Tibial nerve (tissue), 4 donors: ENCODE results near the gene BHLHE41. TPM values are rescaled to one million over a fixed set of nuclear protein-coding genes. Genes with fewer than 3 reads are reported as not detected.

Experiments used
- DNase-seq, 2 donors: peaks; one replicate each; pipeline ENCODE4 v3.0.0-alpha.2; 2019; ENCODE audit warnings: low spot score in 2 of 2
- H3K27ac ChIP-seq, 4 donors: fragments of 200-600 bp; sonication (generic) in 3 of 4; one replicate each; pipeline ENCODE4 v1.5.1; 2017 to 2019; ENCODE audit warnings: mild to moderate bottlenecking in 1 of 4
- H3K27me3 ChIP-seq, 2 donors: fragments of 200-600 bp; sonication (generic) in 1 of 2; one replicate each; pipeline versions ENCODE4 v1.5.1 to v1.6.0; 2017 to 2019
- H3K36me3 ChIP-seq, 3 donors: fragments of 200-600 bp; sonication (generic); one replicate each; pipeline ENCODE4 v1.5.1; 2018 to 2019
- H3K4me1 ChIP-seq, 4 donors: fragments of 200-600 bp; sonication (generic) in 3 of 4; one replicate each; pipeline ENCODE4 v1.5.1; 2017 to 2019
- H3K4me3 ChIP-seq, 4 donors: fragments of 200-600 bp; sonication (generic) in 3 of 4; one replicate each; pipeline ENCODE4 v1.5.1; 2017 to 2019; ENCODE audit warnings: mild to moderate bottlenecking in 1 of 4, moderate library complexity in 1 of 4
- H3K9me3 ChIP-seq, 4 donors: fragments of 200-600 bp; sonication (generic) in 3 of 4; one replicate each; pipeline ENCODE4 v1.5.1; 2017 to 2019
- CTCF ChIP-seq, 5 experiments: fragments of 200-600 bp in 3 of 5; fragments of 450-650 bp in 2 of 5; sonication (generic) in 3 of 5; IDR thresholded peaks; one replicate each; pipeline ENCODE4 v1.5.1; 2016 to 2019; ENCODE audit warnings: antibody characterized with exemption in 5 of 5, mild to moderate bottlenecking in 3 of 5, moderate library complexity in 2 of 5
- EP300 ChIP-seq, 2 donors: sonication (generic); formaldehyde crosslinking; IDR thresholded peaks; one replicate each; pipeline ENCODE4 v1.6.1; 2017; ENCODE audit warnings: antibody characterized with exemption in 2 of 2, mild to moderate bottlenecking in 1 of 2
- POLR2A ChIP-seq, 2 donors: fragments of 450-650 bp; IDR thresholded peaks; one replicate each; pipeline ENCODE4 v1.6.1; 2017; ENCODE audit warnings: antibody characterized with exemption in 2 of 2, mild to moderate bottlenecking in 2 of 2, moderate library complexity in 2 of 2
- WGBS, 2 donors: methylation state at CpG; one replicate each; pipeline ENCODE4 v1.1.5; 2018; 5-methylcytosine and 5-hydroxymethylcytosine counted together
- total RNA-seq, 4 donors: library from RNA; depleted of rRNA; stranded (reverse); fragments of >200 nt; gene quantifications; one replicate each; pipeline ENCODE4 v1.1.0, GENCODE V29; 2016

Gene BHLHE41
- total RNA-seq = 10 to 100 TPM in 2 of 4 donors, 1 to 10 TPM in 2; 6.5 to 12.7 (median 9.9) TPM

- Histone ChIP-seq H3K9me3 (no peaks in the 10 kb centered on the region), H3K36me3 (no peaks in the 10 kb centered on the region), H3K27ac (peak within 1 kb of the TSS; percentile 89 to 98 (median 94)), H3K4me1 (peaks cover 0 to 42% (median 8%) of the 10 kb centered on the region in 4 donors), H3K4me3 (peak within 1 kb of the TSS; percentile 48 to 75 (median 65)), H3K27me3 (no peaks in the 10 kb centered on the region)
- 1% methylated on average over 33 to 47 of the region's 54 CpGs for WGBS, 2 donors
- peak; percentile 48 to 65 for TF ChIP-seq POLR2A (IDR thresholded peaks at IDR 0.05)
- TF ChIP-seq CTCF (IDR thresholded peaks at IDR 0.05) = no peak
- peak in 1 of 2 donors; percentile 88 for TF ChIP-seq EP300 (IDR thresholded peaks at IDR 0.05)
- peak; percentile 63 to 64 for DNase-seq
These were observed at the start of gene BHLHE41 for GRCh38 chr12:26124446-26125399. TSS of gene BHLHE41 (minus strand) at chr12:26125037. CDS start at chr12:26124779, 258 bp downstream.

DNA sequence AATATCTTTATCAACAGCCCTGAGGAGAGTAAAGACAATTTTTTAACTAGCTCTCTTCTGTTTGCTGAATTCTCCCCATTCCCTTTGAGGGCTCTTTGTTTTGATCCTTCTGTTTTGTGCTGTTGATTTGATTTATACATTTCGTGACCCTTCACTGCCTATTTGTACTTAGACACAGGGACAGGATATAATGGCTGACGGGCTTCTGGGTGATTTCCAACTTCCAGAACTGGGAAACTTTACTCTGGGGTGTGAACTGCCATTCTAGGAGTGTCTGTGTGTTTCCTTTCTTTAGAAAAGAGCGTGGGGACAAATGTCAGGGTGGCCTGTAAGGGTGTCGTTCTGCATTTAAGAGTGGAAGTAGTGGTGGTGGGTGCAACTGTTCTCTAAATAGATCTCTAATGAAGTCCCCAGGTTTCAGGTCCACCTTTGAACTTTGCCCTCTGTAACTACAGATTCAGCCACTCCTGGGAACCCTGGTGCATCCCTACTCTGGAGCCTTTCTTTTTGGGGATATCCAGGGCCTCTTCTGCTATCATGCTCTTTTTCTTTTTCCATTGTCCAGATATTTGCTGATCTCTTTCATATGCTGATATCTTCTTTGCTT, 48.2 kb upstream of the BHLHE41 start:
- H3K27me3 ChIP-seq = no peaks in the 10 kb centered on the region
- 52 to 54% methylated on average over 4 of the region's 4 CpGs for WGBS, 2 donors
- no peak overlapping the region for H3K27ac ChIP-seq
- no peaks in the 10 kb centered on the region for H3K9me3 ChIP-seq
- no peaks in the 10 kb centered on the region for H3K4me1 ChIP-seq
- no peak for DNase-seq
- TF ChIP-seq EP300 (IDR thresholded peaks at IDR 0.05) (no peak), POLR2A (IDR thresholded peaks at IDR 0.05) (no peak)
- H3K36me3 ChIP-seq = no peaks in the 10 kb centered on the region
- H3K4me3 ChIP-seq = no peak overlapping the region

- no peak overlapping the region for H3K27ac ChIP-seq
- no peaks in the 10 kb centered on the region for H3K36me3 ChIP-seq
- 59 to 71% methylated on average over 7 of the region's 7 CpGs for WGBS, 2 donors
- no peaks in the 10 kb centered on the region for H3K27me3 ChIP-seq
- no peak for DNase-seq
- no peaks in the 10 kb centered on the region for H3K9me3 ChIP-seq
- no peak for TF ChIP-seq EP300 (IDR thresholded peaks at IDR 0.05)
- no peak for TF ChIP-seq CTCF (IDR thresholded peaks at IDR 0.05)
- TF ChIP-seq POLR2A (IDR thresholded peaks at IDR 0.05) = no peak
- no peaks in the 10 kb centered on the region for H3K4me1 ChIP-seq
- H3K4me3 ChIP-seq = no peak overlapping the region
These were observed 47.7 kb upstream of the BHLHE41 start for GRCh38 chr12:26172539-26172938.

GRCh38 chr12:26172013-26172412, 47.2 kb upstream of the BHLHE41 start:
- no peaks in the 10 kb centered on the region for H3K27me3 ChIP-seq
- no peak for DNase-seq
- no peaks in the 10 kb centered on the region for H3K4me1 ChIP-seq
- TF ChIP-seq POLR2A (IDR thresholded peaks at IDR 0.05) = no peak
- no peak for TF ChIP-seq CTCF (IDR thresholded peaks at IDR 0.05)
- no peak for TF ChIP-seq EP300 (IDR thresholded peaks at IDR 0.05)
- H3K36me3 ChIP-seq = no peaks in the 10 kb centered on the region
- H3K9me3 ChIP-seq = no peaks in the 10 kb centered on the region
- H3K27ac ChIP-seq = no peak overlapping the region
- 92 to 94% methylated on average over 4 of the region's 4 CpGs for WGBS, 2 donors
- H3K4me3 ChIP-seq = no peak overlapping the region

DNA sequence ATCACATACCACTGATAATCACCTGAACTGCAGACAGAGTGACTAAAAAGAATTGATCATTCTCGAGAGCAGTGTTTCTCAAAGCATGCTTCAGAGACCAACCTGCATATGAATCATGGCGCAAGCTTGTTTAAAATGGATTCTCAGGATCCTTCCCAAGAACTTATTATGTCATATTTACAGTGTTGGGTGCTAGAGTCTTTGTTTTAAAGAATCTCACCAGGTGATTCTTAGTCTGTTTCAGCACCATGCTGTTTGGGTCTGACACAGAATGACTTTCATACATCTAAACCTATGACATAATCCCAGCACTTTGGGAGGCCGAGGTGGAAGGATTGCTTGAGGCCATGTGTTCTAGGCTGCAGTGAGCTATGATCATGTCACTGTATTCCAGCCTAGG, 39.3 kb upstream of the BHLHE41 start:
- no peaks in the 10 kb centered on the region for H3K4me1 ChIP-seq
- no peaks in the 10 kb centered on the region for H3K9me3 ChIP-seq
- no peaks in the 10 kb centered on the region for H3K27me3 ChIP-seq
- no peaks in the 10 kb centered on the region for H3K36me3 ChIP-seq
- no peak for TF ChIP-seq EP300 (IDR thresholded peaks at IDR 0.05)
- TF ChIP-seq POLR2A (IDR thresholded peaks at IDR 0.05) = no peak
- H3K4me3 ChIP-seq = no peak overlapping the region
- H3K27ac ChIP-seq = no peak overlapping the region
- WGBS, 2 donors = 65 to 76% methylated on average over 3 of the region's 3 CpGs
- DNase-seq = no peak

DNA sequence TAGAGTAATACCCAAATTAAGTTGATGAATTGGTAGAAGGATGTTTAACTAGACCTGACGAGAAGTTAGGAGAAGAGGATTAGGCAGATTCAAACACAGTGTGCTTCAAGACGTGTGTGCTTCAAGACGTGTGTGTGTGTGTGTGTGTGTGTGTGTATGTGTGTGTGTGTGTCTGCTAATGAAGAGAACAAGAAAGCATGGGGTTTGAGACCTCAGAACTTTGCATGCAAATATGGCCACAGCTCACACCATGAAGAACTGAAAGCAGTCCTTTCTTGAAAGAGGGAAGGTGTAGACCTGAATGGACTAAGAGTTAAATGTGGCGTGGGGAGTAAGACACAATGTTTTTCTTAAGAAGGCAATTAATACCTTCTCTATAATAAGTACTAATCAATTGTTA, 38.1 kb upstream of the BHLHE41 start:
- no peak overlapping the region for H3K4me3 ChIP-seq
- DNase-seq = no peak
- H3K9me3 ChIP-seq = no peaks in the 10 kb centered on the region
- no peaks in the 10 kb centered on the region for H3K27me3 ChIP-seq
- no peaks in the 10 kb centered on the region for H3K36me3 ChIP-seq
- no peaks in the 10 kb centered on the region for H3K4me1 ChIP-seq
- TF ChIP-seq CTCF (IDR thresholded peaks at IDR 0.05) (no peak), EP300 (IDR thresholded peaks at IDR 0.05) (no peak)
- H3K27ac ChIP-seq = no peak overlapping the region
- 75 to 81% methylated on average over 4 of the region's 4 CpGs for WGBS, 2 donors
